Measurements from ENCODE around the gene SCN4A.
"Not testable (repeated sequence)": the region's sequence is repeated elsewhere in the genome, so short reads cannot be mapped to it uniquely, and the experiment has no call there.

SCN4A gene

DNA sequence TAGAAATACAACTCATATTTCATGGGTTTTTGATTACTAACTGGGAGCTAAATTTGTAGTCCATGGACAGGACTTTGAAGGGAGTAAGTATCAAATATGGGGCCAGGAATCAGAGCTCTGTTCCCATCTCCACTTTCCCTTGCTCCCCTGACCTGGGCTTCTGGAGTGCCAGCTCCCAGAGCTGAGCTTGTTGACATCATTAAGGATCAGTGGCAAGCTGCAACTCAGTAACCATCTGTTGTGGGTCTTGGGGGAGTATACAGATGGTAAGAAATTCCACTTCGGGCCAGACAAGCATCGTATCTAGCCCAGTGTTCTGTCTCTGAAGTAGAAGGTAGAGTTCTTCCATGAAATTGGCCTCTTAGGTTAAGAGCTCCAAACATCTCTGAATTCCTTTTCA lies 70.7 kb downstream of the SCN4A start:
- not testable (repeated sequence) for H3K27me3 ChIP-seq (ENCODE audit: control insufficient read depth, insufficient read depth, low read length); H3K4me3 ChIP-seq (ENCODE audit: low read length); H3K4me1 ChIP-seq (ENCODE audit: control insufficient read depth, insufficient read depth, low read length); H3K36me3 ChIP-seq (ENCODE audit: control insufficient read depth, insufficient read depth, low read length); H3K27ac ChIP-seq (ENCODE audit: low read depth, low read length); H3K9ac ChIP-seq (ENCODE audit: low read length)

DNA sequence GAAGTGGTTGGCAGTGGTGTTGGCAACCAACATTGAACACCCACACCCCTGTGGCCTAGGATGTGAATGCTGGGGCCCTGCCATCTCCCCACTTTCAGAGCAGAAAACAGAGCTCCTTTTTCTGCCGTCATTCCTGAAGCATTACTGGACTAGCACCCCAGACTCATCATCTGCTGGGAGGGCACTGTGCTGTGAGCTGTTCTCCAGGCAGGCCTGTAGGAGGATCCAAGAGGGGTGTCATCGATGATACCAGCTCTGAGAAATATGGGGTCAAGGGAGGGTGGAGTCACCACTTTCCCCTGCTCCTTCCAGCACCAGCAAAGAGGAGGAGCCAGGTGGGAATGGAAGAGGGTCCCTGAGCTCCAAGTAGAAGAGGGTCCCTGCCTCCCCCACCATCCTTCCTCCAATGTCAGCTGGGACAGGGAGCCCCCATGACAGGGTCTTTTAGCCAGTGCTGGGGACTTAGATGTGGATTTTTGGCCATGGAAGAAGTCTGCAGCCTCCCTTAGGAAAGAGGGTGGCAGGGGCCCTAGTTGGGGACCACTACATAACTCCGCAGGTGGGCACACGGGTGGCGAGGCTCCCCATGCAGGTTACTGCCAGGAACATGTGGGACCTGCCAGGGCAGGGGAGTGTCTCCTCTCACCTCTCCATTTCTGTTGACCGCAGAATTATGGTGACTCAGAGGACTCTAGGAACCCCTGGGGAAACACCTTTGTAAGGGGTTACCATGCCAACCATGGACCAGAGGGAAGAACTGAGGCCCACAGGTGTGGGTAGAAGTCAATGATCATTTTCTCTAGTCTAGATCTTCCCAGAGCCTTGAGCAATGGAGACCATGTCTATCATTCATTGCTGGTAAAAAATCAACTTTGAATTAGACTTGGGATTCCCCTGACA lies 73.6 kb downstream of the SCN4A start:
- not testable (repeated sequence) for H3K27ac ChIP-seq (ENCODE audit: low read depth, low read length)

DNA sequence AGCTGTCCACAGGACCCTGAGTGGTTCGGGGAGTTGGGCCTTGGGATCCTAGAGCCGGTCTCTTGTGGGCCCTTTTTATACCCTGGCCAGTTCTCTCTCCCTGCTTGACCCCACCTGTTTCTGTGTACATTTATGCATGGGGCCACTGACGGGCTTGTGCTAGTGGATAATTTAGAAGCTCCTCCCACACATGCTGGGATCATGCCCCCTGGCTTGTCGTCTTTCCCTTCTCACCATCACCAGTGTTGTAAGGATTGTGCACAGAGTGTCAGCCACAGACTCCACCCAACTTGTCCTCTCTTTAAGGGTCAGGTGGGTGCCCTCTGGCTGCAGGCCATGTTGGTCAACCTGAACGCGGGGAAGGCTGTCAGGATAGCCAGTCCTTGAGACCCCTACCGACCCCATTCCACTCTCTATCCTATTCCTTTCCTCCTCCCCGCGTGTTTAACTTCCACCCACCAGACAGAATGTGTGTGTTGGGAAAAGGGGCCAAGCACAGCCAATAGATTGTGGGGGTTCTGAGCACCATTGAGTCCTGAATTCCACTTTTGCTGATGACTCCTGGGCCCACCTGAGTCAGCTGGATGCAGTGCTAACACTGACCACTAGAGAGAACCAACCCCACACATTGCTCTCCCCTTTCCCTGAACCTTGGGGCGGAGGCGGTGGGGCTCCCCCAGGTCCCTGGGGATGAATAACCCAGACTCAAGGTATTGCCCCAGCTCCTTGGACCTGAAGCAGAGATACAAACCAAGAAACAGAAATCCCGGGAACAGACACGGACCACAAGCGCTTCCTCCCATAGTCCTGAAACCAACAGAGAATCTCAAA lies 76.0 kb downstream of the SCN4A start, which contains the start of gene CSH1:
Gene CSH1 (minus strand): TSS at position 51 of the 831 bp plus-strand sequence. CDS start 63 bp downstream, outside the sequence.
- not testable (repeated sequence) for H3K36me3 ChIP-seq (ENCODE audit: control insufficient read depth, insufficient read depth, low read length); H3K9ac ChIP-seq (ENCODE audit: low read length); H3K27ac ChIP-seq (ENCODE audit: low read depth, low read length); H3K27me3 ChIP-seq (ENCODE audit: control insufficient read depth, insufficient read depth, low read length); H3K4me1 ChIP-seq (ENCODE audit: control insufficient read depth, insufficient read depth, low read length); H3K4me3 ChIP-seq (ENCODE audit: low read length)

More for the DNA sequence above, 73.6 kb downstream of the SCN4A start:
- H3K36me3 ChIP-seq (ENCODE audit: control insufficient read depth, insufficient read depth, low read length); H3K9ac ChIP-seq (ENCODE audit: low read length); H3K4me1 ChIP-seq (ENCODE audit: control insufficient read depth, insufficient read depth, low read length); H3K27me3 ChIP-seq (ENCODE audit: control insufficient read depth, insufficient read depth, low read length); H3K4me3 ChIP-seq (ENCODE audit: low read length): not testable (repeated sequence)

DNA sequence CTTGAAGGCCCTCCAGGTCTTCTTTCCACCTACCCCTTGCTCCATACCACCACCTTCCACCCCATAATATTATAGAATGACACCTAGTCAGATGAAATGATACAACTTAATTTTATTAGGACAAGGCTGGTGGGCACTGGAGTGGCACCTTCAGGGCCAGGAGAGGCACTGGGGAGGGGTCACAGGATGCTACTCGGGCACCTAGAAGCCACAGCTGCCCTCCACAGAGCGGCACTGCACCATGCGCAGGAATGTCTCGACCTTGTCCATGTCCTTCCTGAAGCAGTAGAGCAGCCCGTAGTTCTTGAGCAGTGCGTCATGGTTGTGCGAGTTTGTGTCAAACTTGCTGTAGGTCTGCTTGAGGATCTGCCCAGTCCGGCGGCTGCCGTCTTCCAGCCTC lies 77.9 kb downstream of the SCN4A start:
- H3K9ac ChIP-seq (ENCODE audit: low read length); H3K36me3 ChIP-seq (ENCODE audit: control insufficient read depth, insufficient read depth, low read length); H3K27me3 ChIP-seq (ENCODE audit: control insufficient read depth, insufficient read depth, low read length); H3K4me3 ChIP-seq (ENCODE audit: low read length); H3K4me1 ChIP-seq (ENCODE audit: control insufficient read depth, insufficient read depth, low read length); H3K27ac ChIP-seq (ENCODE audit: low read depth, low read length): not testable (repeated sequence)

DNA sequence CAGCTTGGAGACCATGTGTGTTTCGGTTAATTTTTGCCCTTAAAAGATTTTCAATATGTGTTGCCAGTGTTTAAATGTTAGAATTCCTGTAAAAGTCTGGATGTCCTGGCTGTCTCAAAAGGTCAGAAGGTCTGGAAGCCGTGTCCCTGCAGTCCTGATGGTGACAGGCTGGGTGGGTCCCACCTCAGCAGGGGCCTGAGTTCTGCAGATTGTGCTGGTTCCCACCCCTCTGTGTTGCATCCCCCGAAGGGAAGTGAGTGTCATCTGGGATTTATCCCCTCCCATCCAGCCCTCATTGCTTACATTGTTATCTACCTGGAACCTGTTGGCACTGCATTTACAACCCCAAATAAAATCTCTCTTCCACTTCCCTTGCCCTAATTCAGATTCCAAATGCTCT lies 78.7 kb downstream of the SCN4A start:
- not testable (repeated sequence) for H3K36me3 ChIP-seq (ENCODE audit: control insufficient read depth, insufficient read depth, low read length); H3K27ac ChIP-seq (ENCODE audit: low read depth, low read length); H3K4me3 ChIP-seq (ENCODE audit: low read length); H3K4me1 ChIP-seq (ENCODE audit: control insufficient read depth, insufficient read depth, low read length); H3K27me3 ChIP-seq (ENCODE audit: control insufficient read depth, insufficient read depth, low read length); H3K9ac ChIP-seq (ENCODE audit: low read length)

DNA sequence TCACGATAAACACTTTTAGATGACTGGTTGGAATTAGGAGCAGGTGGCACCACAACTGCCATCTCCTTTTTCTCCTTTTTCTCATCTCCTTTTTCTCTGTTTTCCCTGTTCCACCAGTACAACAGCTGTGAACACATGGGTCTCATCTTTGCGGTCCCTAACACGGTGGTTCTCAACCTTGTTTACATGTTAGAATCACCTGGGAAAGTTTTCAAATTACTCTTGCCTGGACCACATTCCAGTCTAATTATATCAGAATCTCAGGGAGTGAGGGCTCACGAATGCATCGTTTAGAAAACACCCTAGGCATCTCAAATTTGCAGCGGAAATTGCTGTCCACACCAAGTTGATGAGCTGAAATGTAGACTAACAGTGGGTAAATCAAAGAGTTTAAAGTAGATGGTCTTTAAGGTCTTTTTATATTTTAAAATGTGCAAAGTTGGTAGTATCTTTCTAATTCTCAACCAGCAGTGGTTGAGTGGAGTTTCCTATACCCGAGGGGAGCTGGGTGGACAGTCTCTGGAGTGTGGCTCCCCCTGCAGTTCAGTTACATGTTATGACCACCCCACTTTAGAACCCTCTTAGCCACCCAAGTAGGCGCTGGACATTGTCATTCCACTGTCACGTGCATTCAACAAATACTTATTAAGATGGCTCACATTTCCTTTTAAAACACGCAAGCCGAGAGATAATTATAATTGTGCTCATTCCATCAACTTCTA lies 80.2 kb downstream of the SCN4A start:
- not testable (repeated sequence) for H3K36me3 ChIP-seq (ENCODE audit: control insufficient read depth, insufficient read depth, low read length); H3K9ac ChIP-seq (ENCODE audit: low read length); H3K27ac ChIP-seq (ENCODE audit: low read depth, low read length); H3K4me1 ChIP-seq (ENCODE audit: control insufficient read depth, insufficient read depth, low read length); H3K27me3 ChIP-seq (ENCODE audit: control insufficient read depth, insufficient read depth, low read length); H3K4me3 ChIP-seq (ENCODE audit: low read length)

GRCh38 chr17:63889026-63889848 lies 83.5 kb downstream of the SCN4A start:
- H3K27ac ChIP-seq (ENCODE audit: low read depth, low read length); H3K4me1 ChIP-seq (ENCODE audit: control insufficient read depth, insufficient read depth, low read length); H3K9ac ChIP-seq (ENCODE audit: low read length); H3K4me3 ChIP-seq (ENCODE audit: low read length); H3K27me3 ChIP-seq (ENCODE audit: control insufficient read depth, insufficient read depth, low read length); H3K36me3 ChIP-seq (ENCODE audit: control insufficient read depth, insufficient read depth, low read length): not testable (repeated sequence)

Data from rectal smooth muscle tissue (tissue), 1 donor.